GM19043 (cell line): ENCODE results near the gene CPNE6.

Experiments used
- ATAC-seq: cut with Tn5 transposase; IDR thresholded peaks from one replicate; pipeline ENCODE4 v1.9.1; 2021; ENCODE audit warnings: low read depth; ENCODE audit not compliant: unreplicated experiment

Gene CPNE6

GRCh38 chr14:24054324-24054641, 17.1 kb upstream of the CPNE6 start:
- ATAC-seq = no peak

GRCh38 chr14:24054646-24055045, 16.7 kb upstream of the CPNE6 start:
- no peak for ATAC-seq

DNA sequence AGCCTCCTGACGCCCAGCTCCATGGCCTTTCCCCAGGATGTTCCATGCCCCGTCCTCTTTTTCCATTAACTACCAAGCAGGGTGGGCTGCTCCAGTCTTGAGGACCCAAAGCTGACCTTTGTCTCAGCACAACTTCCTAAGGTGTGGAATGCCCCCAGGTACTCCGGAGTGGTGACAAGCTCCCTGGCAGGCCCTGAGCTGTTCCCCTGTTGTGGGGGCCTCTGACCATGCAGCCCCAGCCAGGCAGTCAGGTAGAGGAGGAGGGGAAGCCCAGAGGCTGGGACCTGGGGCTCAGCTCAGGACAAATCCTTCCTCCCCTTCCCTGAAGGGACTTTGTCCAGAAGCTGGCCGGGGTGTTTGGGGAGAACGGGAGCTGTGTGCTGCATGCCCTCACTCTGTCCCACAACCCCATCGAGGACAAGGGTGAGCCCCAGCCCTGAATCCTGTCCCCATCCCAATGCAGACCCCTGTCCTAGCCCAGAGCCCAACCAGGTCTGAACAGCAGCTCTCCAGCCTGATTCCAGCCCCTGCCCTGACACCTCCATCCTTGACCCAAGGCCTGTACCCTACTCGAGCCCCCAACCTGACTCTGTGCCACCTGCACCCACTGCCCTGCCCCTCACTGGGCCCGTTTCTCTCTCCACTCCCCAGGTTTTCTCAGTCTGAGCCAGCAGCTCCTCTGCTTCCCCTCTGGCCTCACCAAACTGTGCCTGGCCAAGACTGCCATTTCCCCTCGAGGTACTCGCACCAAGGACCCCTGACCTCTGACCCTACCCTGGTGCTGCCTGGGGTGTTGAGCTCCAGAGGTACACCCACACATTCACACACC, 15.2 kb upstream of the CPNE6 start:
- ATAC-seq = no peak

GRCh38 chr14:24056800-24057184, 14.6 kb upstream of the CPNE6 start:
- ATAC-seq = no peak

DNA sequence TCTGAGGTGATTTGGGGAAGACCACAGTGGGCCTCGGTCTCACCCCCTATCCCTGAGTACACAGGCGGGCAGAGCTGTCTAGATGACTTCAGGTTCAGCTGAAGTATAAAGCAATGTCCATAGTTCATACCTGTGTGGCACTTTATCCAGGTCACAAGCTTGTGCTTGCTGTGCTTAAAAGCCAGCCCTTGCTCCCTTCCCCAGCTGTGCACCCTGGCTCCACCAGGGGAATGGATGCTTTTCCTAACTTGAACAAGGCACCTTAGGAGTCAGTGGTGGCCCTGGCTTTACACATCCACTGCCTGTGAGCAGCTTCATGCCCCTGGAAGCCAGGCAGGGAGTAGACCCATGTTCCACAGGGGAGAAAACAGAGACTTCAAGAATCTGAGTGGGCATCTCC, 14.1 kb upstream of the CPNE6 start:
- no peak for ATAC-seq

- no peak for ATAC-seq
These were observed 13.5 kb upstream of the CPNE6 start for GRCh38 chr14:24057867-24058259.

- no peak for ATAC-seq
These were observed 13.0 kb upstream of the CPNE6 start for GRCh38 chr14:24058260-24058950.

- ATAC-seq = no peak
These were observed 12.3 kb upstream of the CPNE6 start for GRCh38 chr14:24058951-24059475.

DNA sequence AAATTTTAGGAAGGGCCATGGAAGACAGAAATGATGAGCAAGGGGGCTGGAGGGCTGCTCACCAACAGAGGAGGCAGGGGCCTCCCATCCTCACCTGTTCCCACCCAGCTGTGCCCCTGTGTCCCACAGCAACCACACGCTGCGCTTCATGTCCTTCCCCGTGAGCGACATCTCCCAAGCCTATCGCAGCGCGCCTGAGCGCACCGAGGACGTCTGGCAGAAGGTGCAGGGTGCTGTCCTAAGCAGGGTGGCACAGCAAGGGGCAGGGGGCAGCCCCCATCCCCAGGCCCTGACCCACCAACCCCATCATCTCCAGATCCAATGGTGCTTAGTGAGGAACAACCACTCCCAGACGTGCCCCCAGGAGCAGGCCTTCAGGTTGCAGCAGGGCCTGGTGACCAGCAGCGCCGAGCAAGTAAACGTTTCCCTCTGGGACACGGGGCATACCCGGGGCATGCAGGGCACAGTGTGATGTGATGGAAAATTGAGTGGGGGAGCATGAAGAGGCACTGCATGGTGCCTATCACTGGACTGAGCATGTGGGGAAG, 11.4 kb upstream of the CPNE6 start:
- no peak for ATAC-seq

DNA sequence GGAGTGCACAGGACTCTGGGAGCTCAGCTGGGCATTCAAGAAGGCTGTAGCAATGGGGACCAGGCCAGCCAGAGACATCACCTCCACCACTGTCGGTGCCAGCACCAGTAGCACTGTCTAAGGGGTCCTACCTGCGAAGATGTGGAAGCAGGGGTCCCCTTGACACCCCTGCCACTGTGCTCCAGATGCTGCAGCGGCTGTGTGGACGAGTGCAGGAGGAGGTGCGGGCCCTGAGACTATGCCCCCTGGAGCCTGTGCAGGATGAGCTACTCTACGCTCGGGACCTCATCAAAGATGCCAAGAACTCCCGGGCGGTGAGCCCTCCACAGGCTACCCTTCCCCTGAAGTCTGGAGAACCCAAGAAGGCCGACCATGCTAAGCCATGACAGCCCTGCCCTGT, 10.9 kb upstream of the CPNE6 start:
- ATAC-seq = no peak

DNA sequence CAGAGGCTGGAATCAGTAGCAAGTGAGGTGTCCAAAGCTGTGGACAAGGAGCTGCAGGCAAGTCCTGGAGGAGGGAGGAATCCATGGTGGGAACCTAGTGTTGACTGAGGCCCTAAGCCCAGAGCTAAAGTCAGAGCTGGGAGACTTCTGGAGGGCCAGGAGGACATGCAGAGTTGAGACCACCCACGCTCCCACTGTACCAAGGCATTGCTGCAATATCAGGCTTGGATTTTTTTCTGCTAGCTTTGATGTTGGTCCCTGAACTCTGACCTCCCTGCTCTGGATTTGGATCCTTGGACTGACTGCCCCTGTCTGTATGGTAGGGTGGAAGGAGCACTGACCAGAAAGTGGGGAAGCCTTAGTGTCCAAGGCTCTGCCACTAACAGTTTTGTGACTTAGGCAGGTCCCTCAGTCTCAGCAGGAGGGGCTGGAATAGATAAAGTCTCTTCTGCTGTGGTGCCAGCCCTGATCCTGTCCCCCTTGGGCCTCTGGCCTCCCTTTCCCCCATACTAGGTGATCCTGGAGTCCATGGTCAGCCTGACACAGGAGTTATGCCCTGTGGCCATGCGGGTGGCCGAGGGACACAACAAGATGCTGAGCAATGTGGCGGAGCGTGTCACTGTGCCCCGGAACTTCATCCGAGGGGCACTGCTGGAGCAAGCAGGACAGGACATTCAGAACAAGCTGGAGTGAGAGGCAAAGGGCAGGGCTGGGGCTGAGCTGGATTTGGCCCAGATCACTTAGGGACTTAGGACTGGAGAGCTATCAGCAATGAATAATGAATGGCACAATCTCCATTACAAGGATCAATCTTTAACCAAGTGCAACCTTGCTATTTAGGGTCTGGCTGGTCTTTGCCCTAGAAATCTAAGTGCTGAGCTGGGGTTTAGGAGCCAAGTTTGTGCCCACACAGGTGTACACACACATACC, 10.1 kb upstream of the CPNE6 start:
- ATAC-seq = no peak

DNA sequence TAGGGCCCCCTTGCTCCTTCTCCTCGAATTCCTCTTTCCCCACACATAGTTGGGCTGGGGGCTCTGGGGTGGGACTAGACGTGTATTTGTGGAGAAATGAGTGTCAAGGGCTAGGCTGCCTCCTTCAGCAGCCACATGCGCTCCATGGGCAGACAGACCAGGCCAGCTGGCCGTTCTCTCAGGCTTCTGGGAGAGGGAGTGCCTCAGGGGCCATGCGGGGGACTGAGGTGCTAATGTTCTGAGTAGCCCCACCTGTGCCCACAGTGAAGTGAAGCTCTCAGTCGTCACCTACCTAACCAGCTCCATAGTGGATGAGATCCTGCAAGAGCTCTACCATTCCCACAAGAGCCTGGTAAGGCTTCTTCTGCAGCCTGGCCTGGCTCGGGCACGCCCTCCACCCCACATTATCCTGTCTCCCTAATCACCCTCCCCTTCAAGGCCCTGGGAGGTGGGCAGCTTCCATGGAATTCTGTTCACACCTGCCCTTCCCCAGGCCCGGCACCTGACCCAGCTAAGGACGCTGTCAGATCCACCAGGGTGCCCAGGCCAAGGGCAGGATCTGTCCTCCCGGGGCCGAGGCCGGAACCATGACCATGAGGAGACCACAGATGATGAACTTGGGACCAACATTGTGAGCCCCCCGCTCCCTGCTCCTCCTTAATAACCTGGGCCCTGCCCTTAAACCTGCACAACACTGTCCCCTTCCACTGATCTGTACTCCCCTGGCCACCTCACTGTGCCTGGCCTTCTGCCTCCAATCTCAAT, 9.0 kb upstream of the CPNE6 start:
- no peak for ATAC-seq

DNA sequence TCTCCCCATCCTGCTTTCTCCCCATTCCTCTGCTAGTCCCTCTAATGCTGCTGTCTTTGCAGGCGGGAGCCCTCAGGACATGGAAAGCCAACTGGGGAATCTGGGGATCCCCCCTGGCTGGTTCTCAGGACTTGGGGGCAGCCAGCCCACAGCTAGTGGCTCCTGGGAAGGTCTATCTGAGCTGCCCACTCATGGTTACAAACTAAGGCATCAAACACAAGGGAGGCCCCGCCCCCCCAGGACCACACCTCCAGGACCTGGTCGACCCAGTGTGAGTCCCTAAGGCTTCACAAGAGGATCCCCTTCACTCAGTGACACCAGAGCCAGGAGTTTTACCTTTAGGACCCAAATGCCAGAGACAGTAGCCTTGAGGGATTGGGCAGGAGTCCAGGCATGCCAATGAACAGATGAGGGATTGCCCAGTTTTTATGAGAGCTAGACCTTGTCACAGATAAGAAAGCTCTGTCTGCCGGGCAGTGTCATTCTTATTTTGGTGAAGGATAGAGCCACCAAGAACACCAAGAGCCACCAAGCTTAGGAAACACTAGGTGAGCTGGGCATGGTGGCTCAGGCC, 8.0 kb upstream of the CPNE6 start:
- ATAC-seq = no peak

DNA sequence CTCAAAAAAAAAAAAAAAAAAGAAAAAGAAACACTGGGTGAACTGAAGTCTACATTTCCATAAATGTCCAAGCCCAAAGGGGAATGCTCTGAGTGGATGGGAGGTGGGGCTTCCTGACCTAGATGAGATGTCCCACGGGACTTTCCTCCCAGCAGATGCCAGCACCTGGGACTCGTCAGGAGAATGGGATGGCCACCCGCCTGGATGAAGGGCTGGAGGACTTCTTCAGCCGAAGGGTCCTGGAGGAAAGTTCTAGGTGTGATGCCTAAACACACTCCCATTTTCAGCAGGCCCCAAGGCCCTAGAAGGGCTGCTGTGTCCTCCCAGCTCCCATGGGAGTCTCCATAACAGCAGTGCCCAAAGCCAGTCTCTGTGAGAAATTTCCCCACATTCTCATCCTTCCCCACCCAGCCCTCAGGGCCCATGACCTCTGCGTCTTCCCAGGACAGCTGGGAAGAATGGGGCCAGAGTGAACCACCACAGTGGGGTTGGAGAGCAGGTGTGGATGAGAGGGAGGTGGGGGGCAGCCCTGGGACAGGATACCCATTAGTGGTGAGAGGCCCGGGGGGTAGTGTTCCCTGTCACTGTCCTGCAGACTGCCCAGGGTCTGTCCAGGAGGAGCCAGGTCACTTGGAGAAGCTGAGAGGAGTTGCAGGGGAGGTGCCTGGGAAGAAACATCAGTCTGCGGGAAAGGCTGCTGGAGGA, 7.1 kb upstream of the CPNE6 start:
- no peak for ATAC-seq

GRCh38 chr14:24064856-24065255, 6.5 kb upstream of the CPNE6 start:
- no peak for ATAC-seq

DNA sequence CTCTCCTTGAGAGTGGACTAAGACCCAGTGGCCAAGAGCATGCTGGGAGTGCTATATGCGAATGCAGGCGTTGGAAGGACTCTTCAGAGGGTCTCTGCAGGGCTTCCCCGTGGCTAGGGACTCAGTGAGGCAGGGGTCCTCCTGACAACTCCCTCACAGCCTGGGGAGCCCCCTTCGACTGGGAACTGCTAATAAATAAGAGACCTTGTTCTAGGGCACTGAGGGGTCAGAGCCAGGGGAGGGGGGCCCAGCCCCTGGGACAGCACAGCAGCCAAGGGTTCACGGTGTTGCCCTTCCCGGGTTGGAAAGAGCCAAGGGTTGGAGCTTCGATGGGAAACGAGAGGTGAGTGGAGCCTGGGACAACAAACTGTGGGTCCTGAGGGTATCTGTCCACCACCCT, 6.0 kb upstream of the CPNE6 start:
- ATAC-seq = no peak

GRCh38 chr14:24066496-24067132, 4.7 kb upstream of the CPNE6 start:
- no peak for ATAC-seq
